HTR-8/SVneo (cell line): ENCODE data around the gene PABPN1.

ENCODE experiments used
- DNase-seq: peaks from one replicate; pipeline ENCODE4 v3.0.0; 2011; ENCODE audit warnings: low spot score, mixed read lengths; ENCODE audit not compliant: insufficient read length
- FAIRE-seq: peaks from 2 replicates; lab custom pipeline; 2011; peaks lifted over from hg19 to GRCh38; lab: Jason Lieb, UNC

PABPN1 gene

GRCh38 chr14:23300687-23301223 is 20.5 kb upstream of the PABPN1 start:
- DNase-seq (peak; percentile 6), FAIRE-seq (no peak)

GRCh38 chr14:23301288-23301968 is 19.8 kb upstream of the PABPN1 start:
- DNase-seq (peak; percentile 90), FAIRE-seq (peak; percentile 44)

- no peak for FAIRE-seq
- no peak for DNase-seq
Measured at GRCh38 chr14:23301969-23302289, 19.3 kb upstream of the PABPN1 start.

GRCh38 chr14:23302290-23303225 is 18.7 kb upstream of the PABPN1 start, which contains the start of gene PPP1R3E:
PPP1R3E (minus strand) TSS chr14:23302859; CDS start chr14:23302576, 283 bp downstream.
- peak; percentile 14 for DNase-seq
- FAIRE-seq = no peak

- FAIRE-seq (no peak), DNase-seq (peak; percentile 57)
Measured at GRCh38 chr14:23306412-23307145, 14.7 kb upstream of the PABPN1 start, which contains the start of gene BCL2L2. BCL2L2 (plus strand) TSS chr14:23306833; CDS start chr14:23307768, 935 bp downstream.

- FAIRE-seq (no peak), DNase-seq (no peak)
Measured at GRCh38 chr14:23307146-23307530, 14.1 kb upstream of the PABPN1 start.

GRCh38 chr14:23307687-23308644 is 13.3 kb upstream of the PABPN1 start:
- no peak for DNase-seq
- FAIRE-seq = no peak

- DNase-seq (no peak), FAIRE-seq (no peak)
Measured at GRCh38 chr14:23308721-23309445, 12.4 kb upstream of the PABPN1 start.

- DNase-seq = no peak
- no peak for FAIRE-seq
Measured at GRCh38 chr14:23310546-23310945, 10.7 kb upstream of the PABPN1 start.

GRCh38 chr14:23316300-23316699 is 5.0 kb upstream of the PABPN1 start:
- DNase-seq = no peak
- FAIRE-seq = no peak

- DNase-seq (no peak), FAIRE-seq (no peak)
Measured at GRCh38 chr14:23319746-23320583, 1.3 kb upstream of the PABPN1 start.

GRCh38 chr14:23321572-23322547 is 603 bp downstream of the PABPN1 start:
- FAIRE-seq (no peak), DNase-seq (peak; percentile 15)

- no peak for FAIRE-seq
- no peak for DNase-seq
Measured at GRCh38 chr14:23322568-23323517, 1.6 kb downstream of the PABPN1 start.

- DNase-seq (no peak), FAIRE-seq (no peak)
Measured at GRCh38 chr14:23323838-23324454, 2.7 kb downstream of the PABPN1 start.

GRCh38 chr14:23324455-23324846 is 3.2 kb downstream of the PABPN1 start:
- DNase-seq (no peak), FAIRE-seq (no peak)
